ENCODE data around the gene ANKS1B. TPM values are rescaled to one million over a fixed set of nuclear protein-coding genes. Genes with fewer than 3 reads are reported as not detected.

The ANKS1B gene
- total RNA-seq, 2 donors from 2014 or later, result 32.7 to 37.1 TPM

GRCh38 chr12:99439399-99439798 is 545.3 kb downstream of the ANKS1B start:
- intact Hi-C loops (cut with DNase I), result no loop called here
- no peak for DNase-seq (ENCODE audit: low spot score)

GRCh38 chr12:99436584-99436983 is 548.2 kb downstream of the ANKS1B start:
- intact Hi-C loops (cut with DNase I), result no loop called here
- DNase-seq (ENCODE audit: low spot score), result no peak

GRCh38 chr12:99435095-99435791 is 549.5 kb downstream of the ANKS1B start:
- DNase-seq (ENCODE audit: low spot score), result no peak
- intact Hi-C loops (cut with DNase I), result no loop called here

GRCh38 chr12:99433155-99433554 is 551.6 kb downstream of the ANKS1B start:
- intact Hi-C loops (cut with DNase I), result no loop called here
- DNase-seq (ENCODE audit: low spot score), result no peak

- DNase-seq (ENCODE audit: low spot score), result no peak
- intact Hi-C loops (cut with DNase I), result no loop called here
Measured at GRCh38 chr12:99431203-99431602, 553.5 kb downstream of the ANKS1B start.

- no peak for DNase-seq (ENCODE audit: low spot score)
- intact Hi-C loops (cut with DNase I), result no loop called here
Measured at GRCh38 chr12:99427104-99427503, 557.6 kb downstream of the ANKS1B start.

GRCh38 chr12:99418379-99418778 is 566.4 kb downstream of the ANKS1B start:
- DNase-seq (ENCODE audit: low spot score), result no peak
- intact Hi-C loops (cut with DNase I), result no loop called here

GRCh38 chr12:99413751-99414150 is 571.0 kb downstream of the ANKS1B start:
- DNase-seq (ENCODE audit: low spot score), result no peak
- intact Hi-C loops (cut with DNase I), result no loop called here

- no peak for DNase-seq (ENCODE audit: low spot score)
- intact Hi-C loops (cut with DNase I), result no loop called here
Measured at GRCh38 chr12:99393763-99394162, 591.0 kb downstream of the ANKS1B start.

- intact Hi-C loops (cut with DNase I), result no loop called here
- DNase-seq (ENCODE audit: low spot score), result no peak
Measured at GRCh38 chr12:99392091-99392850, 592.5 kb downstream of the ANKS1B start.

- intact Hi-C loops (cut with DNase I), result no loop called here
- no peak for DNase-seq (ENCODE audit: low spot score)
Measured at GRCh38 chr12:99390707-99391106, 594.0 kb downstream of the ANKS1B start.

- DNase-seq (ENCODE audit: low spot score), result no peak
- intact Hi-C loops (cut with DNase I), result no loop called here
Measured at GRCh38 chr12:99389751-99390150, 595.0 kb downstream of the ANKS1B start.

- intact Hi-C loops (cut with DNase I), result no loop called here
- DNase-seq (ENCODE audit: low spot score), result no peak
Measured at GRCh38 chr12:99388671-99389195, 596.0 kb downstream of the ANKS1B start.

GRCh38 chr12:99387661-99388060 is 597.1 kb downstream of the ANKS1B start:
- no peak for DNase-seq (ENCODE audit: low spot score)
- intact Hi-C loops (cut with DNase I), result no loop called here

- DNase-seq (ENCODE audit: low spot score), result no peak
- intact Hi-C loops (cut with DNase I), result no loop called here
Measured at GRCh38 chr12:99386907-99387306, 597.8 kb downstream of the ANKS1B start.

- intact Hi-C loops (cut with DNase I), result no loop called here
- no peak for DNase-seq (ENCODE audit: low spot score)
Measured at GRCh38 chr12:99383258-99383657, 601.5 kb downstream of the ANKS1B start.

- DNase-seq (ENCODE audit: low spot score), result no peak
- intact Hi-C loops (cut with DNase I), result no loop called here
Measured at GRCh38 chr12:99381992-99382391, 602.7 kb downstream of the ANKS1B start.

- no peak for DNase-seq (ENCODE audit: low spot score)
- intact Hi-C loops (cut with DNase I), result no loop called here
Measured at GRCh38 chr12:99380701-99381100, 604.0 kb downstream of the ANKS1B start.

GRCh38 chr12:99374023-99374422 is 610.7 kb downstream of the ANKS1B start:
- DNase-seq (ENCODE audit: low spot score), result no peak

GRCh38 chr12:99372257-99372920 is 612.3 kb downstream of the ANKS1B start:
- DNase-seq (ENCODE audit: low spot score), result no peak
- intact Hi-C loops (cut with DNase I), result no loop called here

More at GRCh38 chr12:99374023-99374422, 610.7 kb downstream of the ANKS1B start:
- intact Hi-C loops (cut with DNase I), result no loop called here

Data from posterior vena cava (tissue), 2 donors.